ENCODE measurements around the gene KCNK2.

DNA sequence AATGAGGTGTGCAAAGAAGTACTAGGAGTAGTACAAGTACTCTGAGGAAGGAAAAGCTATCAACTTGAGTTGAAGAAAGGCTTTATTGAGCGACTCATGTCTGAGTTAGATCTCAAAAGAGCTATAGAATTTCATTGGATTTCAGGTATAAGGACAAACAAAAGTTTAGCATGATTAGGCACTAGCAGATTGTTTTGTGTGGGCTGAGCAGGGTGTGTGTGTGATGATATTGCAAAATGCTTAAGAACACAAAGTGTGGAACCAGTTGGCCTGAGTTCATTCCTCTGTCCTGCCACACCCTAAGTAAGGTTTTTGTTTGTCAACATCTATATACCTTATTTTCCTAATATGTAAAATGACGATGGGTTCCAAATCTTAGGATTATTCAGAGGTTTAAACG is 158.9 kb downstream of the KCNK2 start:
- no peak for TF ChIP-seq YY1 (IDR thresholded peaks at IDR 0.05; ENCODE audit: low read depth)
- TF ChIP-seq, protein P1, sequence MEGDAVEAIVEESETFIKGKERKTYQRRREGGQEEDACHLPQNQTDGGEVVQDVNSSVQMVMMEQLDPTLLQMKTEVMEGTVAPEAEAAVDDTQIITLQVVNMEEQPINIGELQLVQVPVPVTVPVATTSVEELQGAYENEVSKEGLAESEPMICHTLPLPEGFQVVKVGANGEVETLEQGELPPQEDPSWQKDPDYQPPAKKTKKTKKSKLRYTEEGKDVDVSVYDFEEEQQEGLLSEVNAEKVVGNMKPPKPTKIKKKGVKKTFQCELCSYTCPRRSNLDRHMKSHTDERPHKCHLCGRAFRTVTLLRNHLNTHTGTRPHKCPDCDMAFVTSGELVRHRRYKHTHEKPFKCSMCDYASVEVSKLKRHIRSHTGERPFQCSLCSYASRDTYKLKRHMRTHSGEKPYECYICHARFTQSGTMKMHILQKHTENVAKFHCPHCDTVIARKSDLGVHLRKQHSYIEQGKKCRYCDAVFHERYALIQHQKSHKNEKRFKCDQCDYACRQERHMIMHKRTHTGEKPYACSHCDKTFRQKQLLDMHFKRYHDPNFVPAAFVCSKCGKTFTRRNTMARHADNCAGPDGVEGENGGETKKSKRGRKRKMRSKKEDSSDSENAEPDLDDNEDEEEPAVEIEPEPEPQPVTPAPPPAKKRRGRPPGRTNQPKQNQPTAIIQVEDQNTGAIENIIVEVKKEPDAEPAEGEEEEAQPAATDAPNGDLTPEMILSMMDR (IDR thresholded peaks at IDR 0.05), result no peak
- no peak for TF ChIP-seq GABPA (IDR thresholded peaks at IDR 0.05; ENCODE audit: low read depth)
- TF ChIP-seq, protein P2, sequence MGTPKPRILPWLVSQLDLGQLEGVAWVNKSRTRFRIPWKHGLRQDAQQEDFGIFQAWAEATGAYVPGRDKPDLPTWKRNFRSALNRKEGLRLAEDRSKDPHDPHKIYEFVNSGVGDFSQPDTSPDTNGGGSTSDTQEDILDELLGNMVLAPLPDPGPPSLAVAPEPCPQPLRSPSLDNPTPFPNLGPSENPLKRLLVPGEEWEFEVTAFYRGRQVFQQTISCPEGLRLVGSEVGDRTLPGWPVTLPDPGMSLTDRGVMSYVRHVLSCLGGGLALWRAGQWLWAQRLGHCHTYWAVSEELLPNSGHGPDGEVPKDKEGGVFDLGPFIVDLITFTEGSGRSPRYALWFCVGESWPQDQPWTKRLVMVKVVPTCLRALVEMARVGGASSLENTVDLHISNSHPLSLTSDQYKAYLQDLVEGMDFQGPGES (IDR thresholded peaks at IDR 0.05; ENCODE audit: low read depth, low read length), result no peak
- TF ChIP-seq NFIC (IDR thresholded peaks at IDR 0.05; ENCODE audit: borderline replicate concordance), result no peak
- TF ChIP-seq RAD21 (IDR thresholded peaks at IDR 0.05; ENCODE audit: low read length), result no peak
- TF ChIP-seq, protein P3, sequence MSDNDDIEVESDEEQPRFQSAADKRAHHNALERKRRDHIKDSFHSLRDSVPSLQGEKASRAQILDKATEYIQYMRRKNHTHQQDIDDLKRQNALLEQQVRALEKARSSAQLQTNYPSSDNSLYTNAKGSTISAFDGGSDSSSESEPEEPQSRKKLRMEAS (IDR thresholded peaks at IDR 0.05; ENCODE audit: low read depth), result no peak
- no peak for TF ChIP-seq TCF12 (IDR thresholded peaks at IDR 0.05)
- TF ChIP-seq MEF2A (IDR thresholded peaks at IDR 0.05; ENCODE audit: borderline replicate concordance, low read depth), result no peak
